ENCODE results near the gene PARP12. TPM values are rescaled to one million over a fixed set of nuclear protein-coding genes. Genes with fewer than 3 reads are reported as not detected.

The PARP12 gene
- total and polyA plus RNA-seq, 2 of the 8 experiments (the other 6 are each of a cell fraction or from before 2014, with no cell fraction given), result 9.0 to 21.5 TPM

GRCh38 chr7:139999516-139999915 is 63.2 kb downstream of the PARP12 start:
- POLR2A ChIA-PET (ENCODE audit: partially characterized antibody), result interaction anchor here (1.7 kb wide), 1 partner anchor 10 kb away, joined by 6 read pairs; no protein-coding TSS in a partner anchor
- H2AFZ ChIP-seq (ENCODE audit: low read length), result no peak overlapping the region
- no peak overlapping the region for H3K4me2 ChIP-seq (ENCODE audit: insufficient read depth in 1 of 2, low read depth in 2 of 2, low read length in 2 of 2)
- H2BK120ac ChIP-seq (replicated peaks; ENCODE audit: low read depth, low read length), result no peak overlapping the region
- H3K18ac ChIP-seq (ENCODE audit: extremely low read depth, low read length), result no peak overlapping the region
- no peak for TF ChIP-seq YY1 (IDR thresholded peaks at IDR 0.05; ENCODE audit: low read depth, low read length)
- no peaks in the 10 kb centered on the region for H3K79me2 ChIP-seq (ENCODE audit: control insufficient read depth in 1 of 2, insufficient read depth in 2 of 2, low read length in 2 of 2)
- H4K20me1 ChIP-seq (replicated peaks in 1 of 2; ENCODE audit: control insufficient read depth in 1 of 2, insufficient read depth in 2 of 2, low read length in 2 of 2), result no peaks in the 10 kb centered on the region
- H3K4me1 ChIP-seq (replicated peaks in 1 of 4; ENCODE audit: control insufficient read depth in 3 of 4, insufficient read depth in 4 of 4, low read length in 3 of 4), result no peaks in the 10 kb centered on the region
- no peak overlapping the region for H2BK5ac ChIP-seq (ENCODE audit: low read depth, low read length)
- no peak overlapping the region for H3K23ac ChIP-seq (ENCODE audit: insufficient read length)
- no peak overlapping the region for H3K14ac ChIP-seq (ENCODE audit: insufficient read length)
- H4K5ac ChIP-seq (ENCODE audit: insufficient read length, low read depth, low read length), result no peak overlapping the region
- no peak overlapping the region for H3K4me3 ChIP-seq (ENCODE audit: extremely low read depth in 1 of 4, insufficient read depth in 2 of 4, low read depth in 3 of 4, low read length in 4 of 4)
- H3K23me2 ChIP-seq (ENCODE audit: low read depth, low read length), result 0 out of 2 replicates have a peak, but pooled peaks cover 2% of the 10 kb centered on the region
- no peak overlapping the region for H3K56ac ChIP-seq (replicated peaks; ENCODE audit: insufficient read length, low read depth, low read length)
- 94% methylated on average over 6 of the region's 6 CpGs; no CpG with 5 or more reads in 1 of the 2 experiments for WGBS, 2 experiments (ENCODE audit: extremely low coverage in 1 of 2, insufficient coverage in 1 of 2, insufficient read length in 1 of 2, insufficient replicate concordance in 2 of 2, low coverage in 1 of 2, low lambda C conversion rate in 2 of 2, missing lambda C conversion rate in 1 of 2)
- H2BK12ac ChIP-seq (ENCODE audit: low read depth, low read length), result no peak overlapping the region
- H2AK5ac ChIP-seq (ENCODE audit: low read depth, low read length), result no peak overlapping the region
- no peak overlapping the region for H3K4ac ChIP-seq (replicated peaks; ENCODE audit: insufficient read length, low read depth, low read length)
- no peaks in the 10 kb centered on the region for H3K9me3 ChIP-seq (ENCODE audit: insufficient read depth in 2 of 2, low read depth in 1 of 2, low read length in 1 of 2)
- H3K36me3 ChIP-seq (ENCODE audit: control insufficient read depth in 2 of 4, insufficient read depth in 4 of 4, low read length in 3 of 4), result no peaks in the 10 kb centered on the region
- no peak overlapping the region for H2BK15ac ChIP-seq (ENCODE audit: low read length)
- H2BK20ac ChIP-seq (ENCODE audit: low read length), result no peak overlapping the region
- H3K27ac ChIP-seq (ENCODE audit: low read depth, low read length), result no peak overlapping the region
- H3K79me1 ChIP-seq (ENCODE audit: low read depth, low read length), result no peaks in the 10 kb centered on the region
- CTCF ChIA-PET (ENCODE audit: partially characterized antibody), result interaction anchor here (1.3 to 11.1 kb wide), 6 partner anchors 12 to 381 kb away, joined by 5 to 122 read pairs (median 6); no protein-coding TSS in a partner anchor
- H4K91ac ChIP-seq (replicated peaks; ENCODE audit: insufficient read length, low read length), result no peak overlapping the region
- no peak overlapping the region for H3K9ac ChIP-seq (replicated peaks in 1 of 4; ENCODE audit: extremely low read depth in 1 of 4, low read depth in 3 of 4, low read length in 3 of 4)
- no peak overlapping the region for H4K8ac ChIP-seq (ENCODE audit: extremely low read depth, insufficient read depth, low read length)
- H3K27me3 ChIP-seq (replicated peaks in 1 of 4; ENCODE audit: control insufficient read depth in 3 of 4, extremely low read depth in 1 of 4, insufficient read depth in 3 of 4, low read length in 3 of 4), result no peaks in the 10 kb centered on the region
- FAIRE-seq (no peak), DNase-seq (ENCODE audit: low read depth in 1 of 2, low spot score in 2 of 2) (no peak)

Data from H1 (cell line).